Tibial nerve (tissue), 4 donors: Measurements from ENCODE around the gene WDFY3. TPM values are rescaled to one million over a fixed set of nuclear protein-coding genes. Genes with fewer than 3 reads are reported as not detected.

Experiments
- DNase-seq, 2 donors: peaks; one replicate each; pipeline ENCODE4 v3.0.0-alpha.2; 2019; ENCODE audit warnings: low spot score in 2 of 2
- H3K27ac ChIP-seq, 4 donors: fragments of 200-600 bp; sonication (generic) in 3 of 4; one replicate each; pipeline ENCODE4 v1.5.1; 2017 to 2019; ENCODE audit warnings: mild to moderate bottlenecking in 1 of 4
- H3K27me3 ChIP-seq, 2 donors: fragments of 200-600 bp; sonication (generic) in 1 of 2; one replicate each; pipeline versions ENCODE4 v1.5.1 to v1.6.0; 2017 to 2019
- H3K36me3 ChIP-seq, 3 donors: fragments of 200-600 bp; sonication (generic); one replicate each; pipeline ENCODE4 v1.5.1; 2018 to 2019
- H3K4me1 ChIP-seq, 4 donors: fragments of 200-600 bp; sonication (generic) in 3 of 4; one replicate each; pipeline ENCODE4 v1.5.1; 2017 to 2019
- H3K4me3 ChIP-seq, 4 donors: fragments of 200-600 bp; sonication (generic) in 3 of 4; one replicate each; pipeline ENCODE4 v1.5.1; 2017 to 2019; ENCODE audit warnings: mild to moderate bottlenecking in 1 of 4, moderate library complexity in 1 of 4
- H3K9me3 ChIP-seq, 4 donors: fragments of 200-600 bp; sonication (generic) in 3 of 4; one replicate each; pipeline ENCODE4 v1.5.1; 2017 to 2019
- EP300 ChIP-seq, 2 donors: sonication (generic); formaldehyde crosslinking; IDR thresholded peaks; one replicate each; pipeline ENCODE4 v1.6.1; 2017; ENCODE audit warnings: antibody characterized with exemption in 2 of 2, mild to moderate bottlenecking in 1 of 2
- POLR2A ChIP-seq, 2 donors: fragments of 450-650 bp; IDR thresholded peaks; one replicate each; pipeline ENCODE4 v1.6.1; 2017; ENCODE audit warnings: antibody characterized with exemption in 2 of 2, mild to moderate bottlenecking in 2 of 2, moderate library complexity in 2 of 2
- WGBS, 2 donors: methylation state at CpG; one replicate each; pipeline ENCODE4 v1.1.5; 2018; 5-methylcytosine and 5-hydroxymethylcytosine counted together
- total RNA-seq, 4 donors: library from RNA; depleted of rRNA; stranded (reverse); fragments of >200 nt; gene quantifications; one replicate each; pipeline ENCODE4 v1.1.0, GENCODE V29; 2016
- TF ChIP-seq, protein P1 (sequence below), 5 experiments: fragments of 200-600 bp in 3 of 5; fragments of 450-650 bp in 2 of 5; sonication (generic) in 3 of 5; IDR thresholded peaks; one replicate each; pipeline ENCODE4 v1.5.1; 2016 to 2019; ENCODE audit warnings: antibody characterized with exemption in 5 of 5, mild to moderate bottlenecking in 3 of 5, moderate library complexity in 2 of 5

Gene WDFY3
- total RNA-seq, 4 donors from 2014 or later, result 79.4 to 172 (median 116) TPM

DNA sequence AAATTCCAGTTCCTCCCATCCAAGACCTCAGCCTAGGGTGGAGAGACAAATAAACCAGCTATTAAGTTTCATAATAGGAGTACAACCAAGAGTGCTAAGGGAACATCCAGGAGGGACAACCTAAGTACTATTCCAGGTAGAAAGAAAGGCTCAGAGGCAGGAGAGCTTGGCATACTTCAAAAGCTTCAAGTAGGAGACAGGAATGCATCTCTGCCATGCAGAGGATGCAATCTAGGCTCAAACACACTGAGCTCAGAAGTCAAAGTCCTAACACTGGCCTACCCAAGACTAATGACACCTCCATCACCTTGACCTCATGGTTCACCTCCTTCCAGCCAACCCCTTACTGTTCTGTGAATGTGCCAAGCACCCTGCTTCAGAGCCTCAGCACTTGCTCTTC is 8.1 kb downstream of the WDFY3 start:
- Histone ChIP-seq H3K27me3 (no peaks in the 10 kb centered on the region), H3K27ac (no peak overlapping the region), H3K36me3 (no peaks in the 10 kb centered on the region), H3K4me3 (no peak overlapping the region), H3K4me1 (peaks cover 0 to 68% (median 6%) of the 10 kb centered on the region in 4 donors), H3K9me3 (no peaks in the 10 kb centered on the region)
- no peak for DNase-seq
- TF ChIP-seq POLR2A (IDR thresholded peaks at IDR 0.05), result no peak
- TF ChIP-seq, protein P1, sequence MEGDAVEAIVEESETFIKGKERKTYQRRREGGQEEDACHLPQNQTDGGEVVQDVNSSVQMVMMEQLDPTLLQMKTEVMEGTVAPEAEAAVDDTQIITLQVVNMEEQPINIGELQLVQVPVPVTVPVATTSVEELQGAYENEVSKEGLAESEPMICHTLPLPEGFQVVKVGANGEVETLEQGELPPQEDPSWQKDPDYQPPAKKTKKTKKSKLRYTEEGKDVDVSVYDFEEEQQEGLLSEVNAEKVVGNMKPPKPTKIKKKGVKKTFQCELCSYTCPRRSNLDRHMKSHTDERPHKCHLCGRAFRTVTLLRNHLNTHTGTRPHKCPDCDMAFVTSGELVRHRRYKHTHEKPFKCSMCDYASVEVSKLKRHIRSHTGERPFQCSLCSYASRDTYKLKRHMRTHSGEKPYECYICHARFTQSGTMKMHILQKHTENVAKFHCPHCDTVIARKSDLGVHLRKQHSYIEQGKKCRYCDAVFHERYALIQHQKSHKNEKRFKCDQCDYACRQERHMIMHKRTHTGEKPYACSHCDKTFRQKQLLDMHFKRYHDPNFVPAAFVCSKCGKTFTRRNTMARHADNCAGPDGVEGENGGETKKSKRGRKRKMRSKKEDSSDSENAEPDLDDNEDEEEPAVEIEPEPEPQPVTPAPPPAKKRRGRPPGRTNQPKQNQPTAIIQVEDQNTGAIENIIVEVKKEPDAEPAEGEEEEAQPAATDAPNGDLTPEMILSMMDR (IDR thresholded peaks at IDR 0.05), result no peak
- TF ChIP-seq EP300 (IDR thresholded peaks at IDR 0.05), result no peak

DNA sequence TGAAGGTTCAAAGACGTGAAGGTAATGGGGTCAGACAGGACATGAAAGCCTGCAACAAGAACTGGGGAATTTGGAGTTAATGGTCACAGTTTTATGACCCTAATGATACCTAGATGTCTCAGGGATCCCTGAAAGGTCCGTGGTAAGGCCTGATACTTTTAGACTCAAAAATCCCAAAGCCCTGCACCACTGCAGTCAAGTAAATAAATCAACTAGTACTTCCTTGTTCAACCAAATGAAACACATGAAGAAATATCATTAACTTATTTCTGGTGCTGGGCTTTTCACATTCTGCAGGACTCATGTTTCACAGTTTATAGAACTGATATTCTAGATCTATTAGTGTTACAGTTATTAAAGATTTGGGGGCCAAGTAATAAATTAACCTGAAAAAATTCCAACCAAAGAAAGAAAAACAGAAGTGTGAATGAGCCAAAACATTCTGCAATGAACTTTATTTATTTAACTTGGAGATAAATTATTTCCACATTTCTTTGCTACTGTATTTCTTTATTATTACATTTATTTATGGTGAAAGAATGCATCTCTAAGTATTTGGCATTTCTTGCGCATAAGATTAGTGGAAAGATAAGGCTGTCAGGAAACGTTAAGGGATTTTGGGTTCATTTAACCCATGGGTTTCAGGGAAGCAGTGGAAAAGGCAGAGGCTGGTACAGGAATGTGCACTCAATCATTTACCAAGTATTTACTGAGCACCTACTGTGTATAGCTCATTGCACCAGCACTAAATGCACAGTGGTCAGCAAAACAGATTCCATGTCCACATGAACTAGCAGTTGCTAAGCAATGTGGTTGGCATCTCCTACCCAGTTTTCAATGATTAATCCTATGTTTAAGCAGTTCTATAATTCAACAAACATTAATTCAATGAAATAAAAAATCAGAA is 8.7 kb downstream of the WDFY3 start:
- H3K27ac ChIP-seq, result no peak overlapping the region
- WGBS, 2 donors, result 51 to 54% methylated on average over 4 of the region's 4 CpGs
- DNase-seq, result no peak

DNA sequence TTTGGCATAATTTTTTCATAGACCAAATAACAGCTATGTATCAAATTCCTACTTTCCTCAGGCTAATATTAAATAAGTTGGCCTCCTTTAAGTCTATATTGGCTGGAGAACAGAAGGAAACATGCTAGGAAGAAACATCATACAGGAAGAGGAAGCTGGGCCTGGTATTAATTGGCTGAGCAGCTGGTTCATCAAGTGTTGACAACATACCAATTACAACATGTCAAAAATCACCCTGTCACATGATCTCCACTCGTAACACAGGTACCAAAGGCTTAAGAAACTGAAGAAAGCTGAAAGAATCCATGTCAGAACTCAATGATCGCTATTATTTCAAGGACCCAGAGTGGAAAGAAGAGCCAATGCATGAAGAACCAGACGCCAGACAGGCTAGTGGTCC is 10.5 kb downstream of the WDFY3 start:
- H3K27ac ChIP-seq, result peak overlapping the region in 1 of 4 donors; percentile 16
- TF ChIP-seq, protein P1 (IDR thresholded peaks at IDR 0.05), result no peak
- TF ChIP-seq POLR2A (IDR thresholded peaks at IDR 0.05), result no peak
- TF ChIP-seq EP300 (IDR thresholded peaks at IDR 0.05), result no peak

More for the DNA sequence above, 8.7 kb downstream of the WDFY3 start:
- no peaks in the 10 kb centered on the region for H3K27me3 ChIP-seq
- H3K4me1 ChIP-seq, result peaks cover 0 to 68% (median 6%) of the 10 kb centered on the region in 4 donors
- TF ChIP-seq, protein P1 (IDR thresholded peaks at IDR 0.05), result no peak
- no peak for TF ChIP-seq EP300 (IDR thresholded peaks at IDR 0.05)
- TF ChIP-seq POLR2A (IDR thresholded peaks at IDR 0.05), result no peak
- no peaks in the 10 kb centered on the region for H3K36me3 ChIP-seq
- H3K4me3 ChIP-seq, result no peak overlapping the region
- no peaks in the 10 kb centered on the region for H3K9me3 ChIP-seq

DNA sequence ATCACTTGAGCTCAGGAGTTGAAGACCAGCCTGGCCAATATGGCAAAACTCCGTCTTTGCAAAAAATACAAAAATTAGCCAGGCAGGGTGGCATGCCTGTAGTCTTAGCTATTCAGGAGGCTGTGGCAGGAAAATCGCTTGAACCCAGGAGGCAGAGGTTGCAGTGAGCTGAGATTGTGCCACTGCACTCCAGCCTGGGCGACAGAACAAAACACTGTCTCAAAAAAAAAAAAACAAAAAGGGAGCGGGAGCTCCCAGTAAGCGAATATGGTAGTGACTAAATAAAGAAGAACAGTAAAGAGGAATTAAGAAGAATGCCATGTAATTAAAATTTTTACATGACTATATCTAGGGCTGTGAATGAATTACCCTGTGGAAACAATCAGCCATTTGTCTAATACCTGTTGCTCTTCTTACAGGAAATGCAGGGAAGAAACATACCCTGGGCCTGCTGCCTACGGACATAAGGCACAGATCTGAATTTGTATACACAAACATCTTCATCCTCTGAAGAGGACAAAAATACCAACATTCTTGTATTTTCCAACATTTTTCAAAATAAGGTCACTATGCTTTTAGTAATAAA is 11.4 kb downstream of the WDFY3 start:
- H3K4me3 ChIP-seq, result no peak overlapping the region
- DNase-seq, result no peak
- no peaks in the 10 kb centered on the region for H3K27me3 ChIP-seq
- WGBS, 2 donors, result 66 to 77% methylated on average over 6 of the region's 6 CpGs
- no peaks in the 10 kb centered on the region for H3K9me3 ChIP-seq
- no peak overlapping the region for H3K27ac ChIP-seq
- TF ChIP-seq, protein P1 (IDR thresholded peaks at IDR 0.05), result no peak
- TF ChIP-seq POLR2A (IDR thresholded peaks at IDR 0.05) (no peak), EP300 (IDR thresholded peaks at IDR 0.05) (no peak)
- no peaks in the 10 kb centered on the region for H3K36me3 ChIP-seq
- H3K4me1 ChIP-seq, result peaks cover 0 to 64% (median 3%) of the 10 kb centered on the region in 4 donors

More for the DNA sequence above, 10.5 kb downstream of the WDFY3 start:
- Histone ChIP-seq H3K4me1 (peaks cover 0 to 67% (median 3%) of the 10 kb centered on the region in 4 donors), H3K27me3 (no peaks in the 10 kb centered on the region), H3K9me3 (no peaks in the 10 kb centered on the region), H3K36me3 (no peaks in the 10 kb centered on the region), H3K4me3 (no peak overlapping the region)
- 87 to 90% methylated on average over 3 of the region's 3 CpGs for WGBS, 2 donors
- DNase-seq, result no peak

DNA sequence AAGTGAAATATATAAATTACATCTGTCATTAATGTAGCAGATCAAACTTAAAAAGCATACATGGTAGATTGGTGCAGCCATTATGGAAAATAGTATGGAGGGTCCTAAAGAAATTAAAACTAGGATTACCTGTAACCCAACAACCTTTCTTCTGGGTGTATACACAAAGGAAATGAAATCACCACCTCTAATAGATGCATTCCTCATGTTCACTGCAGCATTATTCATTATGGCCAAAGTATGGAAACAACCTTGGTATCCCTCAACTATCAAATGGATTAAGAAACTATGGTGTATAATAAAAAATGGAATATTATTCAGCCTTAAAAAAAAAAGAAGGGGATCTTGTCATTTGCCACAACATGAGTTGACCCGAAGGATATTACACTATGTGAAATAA is 13.7 kb downstream of the WDFY3 start:
- no peaks in the 10 kb centered on the region for H3K27me3 ChIP-seq

More for the DNA sequence above, 13.7 kb downstream of the WDFY3 start:
- H3K27ac ChIP-seq, result no peak overlapping the region
- peaks cover 0 to 50% (median 6%) of the 10 kb centered on the region in 4 donors for H3K4me1 ChIP-seq
- H3K9me3 ChIP-seq, result no peaks in the 10 kb centered on the region
- 85 to 95% methylated on average over 1 of the region's 1 CpG for WGBS, 2 donors
- DNase-seq, result no peak
- no peaks in the 10 kb centered on the region for H3K36me3 ChIP-seq
- TF ChIP-seq POLR2A (IDR thresholded peaks at IDR 0.05) (no peak), EP300 (IDR thresholded peaks at IDR 0.05) (no peak)
- TF ChIP-seq, protein P1 (IDR thresholded peaks at IDR 0.05), result no peak
- H3K4me3 ChIP-seq, result no peak overlapping the region
